Activated CD4-positive, alpha-beta T cell treated with anti-CD3 and anti-CD28 coated beads for 1 hour (primary cell): ENCODE results near the gene NR5A2.

ENCODE experiments used
- DNase-seq: peaks from one replicate; pipeline ENCODE4 v3.0.0-alpha.2; 2020

NR5A2 gene

DNA sequence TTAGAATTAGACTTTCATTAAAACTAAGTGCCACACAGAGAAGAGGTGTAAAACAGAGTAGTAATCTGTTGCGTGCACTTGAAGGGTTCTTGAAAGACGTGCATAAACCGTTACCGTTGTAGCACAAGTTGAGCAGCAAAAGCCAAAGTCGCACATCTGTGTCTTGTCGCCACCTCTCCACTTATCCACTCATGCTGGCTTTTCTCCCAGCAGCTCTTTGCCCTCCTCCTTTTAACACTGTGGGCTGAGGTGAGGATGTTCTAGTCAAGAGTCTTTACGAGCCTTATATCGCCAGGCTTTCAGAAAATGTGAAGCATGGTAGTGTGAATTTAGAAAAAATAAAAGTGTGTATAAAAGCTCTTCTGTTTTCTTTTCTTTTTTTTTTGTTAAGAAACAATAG lies 48.0 kb downstream of the NR5A2 start:
- no peak for DNase-seq

GRCh38 chr1:200075938-200076546 lies 48.5 kb downstream of the NR5A2 start:
- no peak for DNase-seq

- DNase-seq: no peak
Observed at GRCh38 chr1:200079232-200079940, 51.9 kb downstream of the NR5A2 start.

DNA sequence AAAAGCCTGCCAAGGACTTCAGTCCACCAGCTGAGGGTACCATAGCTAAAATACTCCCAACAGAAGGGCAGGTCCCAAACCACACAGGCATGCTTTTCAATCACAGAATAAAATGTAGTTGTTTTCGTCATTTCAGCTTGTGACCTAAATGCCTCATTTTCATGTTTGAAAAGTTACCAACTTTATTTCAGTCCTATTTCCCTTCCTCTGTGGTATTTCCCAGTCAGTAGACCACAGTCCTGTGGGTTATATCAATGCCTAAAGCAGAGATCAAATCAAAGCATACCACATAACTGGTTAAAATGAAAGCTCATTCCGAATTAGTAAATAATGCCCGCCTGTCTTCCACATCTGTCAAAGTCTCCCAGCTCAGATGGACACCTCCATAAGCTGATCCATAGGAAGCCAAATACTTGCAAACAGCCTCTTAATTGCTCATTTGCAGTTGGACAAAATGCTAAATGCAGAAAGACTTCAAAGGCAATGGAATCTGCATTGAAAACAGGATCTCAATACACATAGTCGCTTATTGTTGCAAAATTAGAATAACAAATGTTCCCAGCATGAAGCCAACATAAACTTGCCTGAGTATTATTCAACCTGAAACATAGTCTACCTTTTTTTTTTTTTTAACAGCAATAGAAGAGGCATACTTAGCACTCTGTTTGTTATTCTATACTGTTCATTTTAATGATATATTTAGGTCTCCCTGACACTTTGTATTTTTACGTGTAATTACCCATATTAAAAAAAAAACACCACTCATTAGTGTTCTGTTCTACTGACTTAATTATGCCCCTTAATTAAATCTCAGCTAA lies 53.9 kb downstream of the NR5A2 start:
- no peak for DNase-seq

DNA sequence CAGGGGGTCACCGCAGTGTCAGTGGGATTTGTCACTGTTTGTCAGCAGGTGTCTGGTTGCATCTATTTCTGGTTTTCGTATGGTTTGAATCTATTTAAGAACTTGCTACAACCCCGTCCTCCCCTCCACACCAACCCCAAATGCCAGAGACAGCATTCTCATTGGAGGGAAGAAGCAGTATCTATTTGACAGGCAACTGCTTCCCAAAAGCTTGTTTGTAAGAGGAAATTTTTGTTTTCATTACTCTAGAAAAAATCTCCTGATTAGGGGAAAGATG lies 54.4 kb downstream of the NR5A2 start:
- DNase-seq: no peak

DNA sequence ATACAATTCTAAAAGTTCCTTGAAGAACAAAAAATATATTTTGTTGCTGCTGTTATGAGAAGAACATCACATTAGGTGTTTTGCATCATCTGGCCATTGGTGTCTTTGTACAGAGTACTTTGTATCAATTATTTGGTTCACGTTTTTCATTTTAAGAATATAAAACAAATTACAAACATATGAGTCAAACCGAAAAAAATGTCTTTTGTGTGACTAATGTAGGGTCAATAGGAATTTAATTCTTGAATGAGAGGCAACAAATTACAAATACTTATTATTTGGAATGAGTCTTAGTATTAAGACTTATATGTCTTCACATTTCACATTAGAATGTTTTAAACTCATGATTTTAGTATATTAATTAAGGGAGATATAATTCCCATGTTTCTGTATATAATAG lies 54.8 kb downstream of the NR5A2 start:
- DNase-seq: no peak

DNA sequence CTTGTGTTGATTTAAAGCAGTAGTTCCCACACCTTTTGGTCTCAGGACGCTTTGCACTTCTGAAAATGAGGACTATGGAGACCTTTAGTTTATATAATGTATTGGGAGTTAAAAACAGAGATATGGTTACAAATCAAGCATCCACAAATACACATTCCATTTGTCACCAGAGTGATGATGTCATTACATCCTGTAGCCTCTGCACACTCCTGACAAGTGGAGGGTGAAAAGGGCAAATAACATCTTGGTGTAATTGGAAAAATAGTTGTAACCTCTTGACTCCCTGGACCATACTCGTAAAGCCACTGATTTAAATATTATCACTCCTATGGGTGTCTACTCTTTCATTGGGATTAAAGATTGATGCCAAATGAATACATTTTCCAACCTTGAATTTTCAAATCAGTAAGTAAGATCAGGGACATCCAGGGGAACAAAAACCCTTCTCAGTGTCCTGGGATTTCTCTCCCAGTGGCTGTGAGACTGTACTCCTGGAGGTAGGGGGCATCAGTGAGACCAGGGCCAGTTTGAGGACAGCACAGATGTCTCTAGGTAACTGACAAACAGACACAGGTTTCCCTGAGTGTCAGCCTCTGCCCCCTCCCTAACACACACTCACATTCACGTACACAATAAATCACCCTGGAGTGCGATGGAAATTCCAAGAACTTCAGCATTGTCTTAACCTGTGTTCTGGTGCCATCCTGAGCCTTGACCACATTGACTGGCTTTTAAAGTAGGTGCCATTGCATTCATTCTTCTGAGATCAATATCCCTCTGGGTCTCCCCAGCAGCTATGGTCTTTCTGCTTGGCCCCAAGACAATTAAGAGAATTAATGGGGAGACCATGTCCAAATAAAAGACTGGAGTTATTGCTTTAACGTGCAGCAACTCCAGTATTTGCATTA lies 63.0 kb downstream of the NR5A2 start:
- no peak for DNase-seq

DNA sequence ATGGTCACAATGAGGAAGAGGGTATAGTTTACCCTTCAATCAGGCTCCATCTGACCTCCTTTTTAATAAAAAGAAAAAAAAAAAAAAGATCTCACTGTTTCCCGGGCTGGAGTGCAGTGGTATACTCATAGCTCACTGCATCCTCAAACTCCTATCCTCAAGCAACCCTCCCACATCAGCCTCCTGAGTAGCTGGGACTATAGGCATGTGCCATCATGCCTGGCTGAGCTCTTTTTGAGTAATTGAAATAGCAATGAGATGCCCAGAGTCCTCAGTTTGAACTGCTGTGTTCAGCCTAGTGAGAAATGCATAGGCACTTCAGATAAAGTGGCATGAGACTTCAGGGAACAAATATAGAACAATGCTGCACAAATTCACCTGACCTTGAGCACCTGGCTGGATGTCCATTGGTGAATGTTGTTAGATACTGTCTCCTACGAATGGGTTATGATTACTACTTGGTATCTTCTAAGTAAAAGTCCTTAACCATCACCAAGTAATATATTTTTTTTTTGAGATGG lies 67.6 kb downstream of the NR5A2 start:
- no peak for DNase-seq

DNA sequence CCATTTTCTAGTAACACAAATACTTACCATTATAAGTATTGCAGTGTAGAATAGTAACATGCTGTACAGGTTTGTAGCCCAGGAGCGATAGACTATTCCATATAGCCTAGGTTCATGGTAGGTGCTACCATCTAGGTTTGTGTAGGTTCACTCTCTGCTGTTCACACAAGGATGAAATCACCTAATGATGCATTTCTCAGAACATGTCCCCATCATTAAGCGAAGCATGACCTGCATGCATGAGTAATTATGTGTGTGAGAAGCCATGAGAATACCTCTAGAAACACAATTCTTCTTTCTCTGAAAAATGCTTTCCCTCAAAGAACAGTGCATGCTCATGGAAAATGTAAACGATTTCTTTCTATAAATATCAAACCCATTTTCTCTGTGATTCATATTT lies 69.3 kb downstream of the NR5A2 start:
- no peak for DNase-seq

- no peak for DNase-seq
Observed at GRCh38 chr1:200099040-200099439, 71.5 kb downstream of the NR5A2 start.

GRCh38 chr1:200103966-200104583 lies 76.6 kb downstream of the NR5A2 start:
- DNase-seq: no peak

DNA sequence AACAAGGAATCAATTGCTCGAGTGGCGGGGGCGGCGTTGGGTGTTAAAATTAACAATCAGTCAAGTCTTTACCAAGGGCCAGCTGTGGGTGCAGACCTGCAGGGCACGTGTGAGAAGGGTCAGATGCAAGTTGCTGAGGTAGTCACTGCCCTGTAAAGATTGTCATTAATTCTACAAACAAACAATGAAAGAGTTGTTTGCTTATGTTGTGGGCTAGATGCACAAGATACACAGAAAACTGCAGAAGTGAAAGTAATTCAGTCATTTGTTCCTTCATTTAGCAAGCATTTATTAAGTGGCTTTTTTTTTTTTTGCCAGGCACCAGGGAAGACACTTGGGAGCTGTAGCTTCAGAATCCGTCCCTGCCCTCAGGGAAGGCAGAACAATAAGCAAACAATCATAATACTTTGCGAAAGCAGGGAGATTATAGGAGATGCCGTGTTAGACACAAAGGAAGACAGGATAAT lies 79.5 kb downstream of the NR5A2 start:
- DNase-seq: no peak

GRCh38 chr1:200108659-200109058 lies 81.1 kb downstream of the NR5A2 start:
- no peak for DNase-seq

GRCh38 chr1:200112290-200112689 lies 84.8 kb downstream of the NR5A2 start:
- no peak for DNase-seq

- DNase-seq: no peak
Observed at GRCh38 chr1:200115532-200115931, 88.0 kb downstream of the NR5A2 start.

- no peak for DNase-seq
Observed at GRCh38 chr1:200116324-200116723, 88.8 kb downstream of the NR5A2 start.

DNA sequence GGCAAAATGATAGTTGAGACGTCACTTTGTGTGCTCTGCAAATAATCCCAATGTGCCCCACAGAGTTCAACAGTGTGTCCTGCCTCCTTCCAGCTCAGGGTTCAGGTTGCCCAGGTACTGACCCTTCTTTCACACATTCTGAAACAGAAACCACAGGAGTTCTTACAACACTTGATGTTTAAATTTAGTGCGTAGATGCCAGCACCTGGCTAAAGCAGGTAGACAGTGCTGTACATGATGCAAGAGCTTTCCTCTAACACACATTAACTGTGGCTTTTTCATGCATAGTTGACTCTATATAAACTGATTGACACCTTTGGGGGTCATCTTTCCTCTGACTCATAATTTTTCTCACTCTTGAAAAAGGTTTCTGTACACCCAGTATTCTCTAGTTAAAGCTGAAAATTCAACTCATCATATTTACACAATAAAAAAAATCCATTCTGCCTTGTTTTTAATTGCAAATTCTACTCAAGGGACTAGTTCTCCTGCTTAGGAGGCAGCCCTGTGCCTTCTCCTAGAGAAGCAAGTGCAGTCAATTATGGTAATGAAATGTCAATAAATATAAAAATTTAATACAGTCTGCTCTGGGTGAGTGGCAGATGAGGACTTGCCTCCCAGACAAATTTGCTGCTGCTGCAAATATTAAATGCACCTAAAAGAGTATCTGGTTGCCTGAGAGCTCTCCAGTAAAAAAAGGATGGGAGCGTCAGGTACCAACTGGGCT lies 91.4 kb downstream of the NR5A2 start:
- no peak for DNase-seq

DNA sequence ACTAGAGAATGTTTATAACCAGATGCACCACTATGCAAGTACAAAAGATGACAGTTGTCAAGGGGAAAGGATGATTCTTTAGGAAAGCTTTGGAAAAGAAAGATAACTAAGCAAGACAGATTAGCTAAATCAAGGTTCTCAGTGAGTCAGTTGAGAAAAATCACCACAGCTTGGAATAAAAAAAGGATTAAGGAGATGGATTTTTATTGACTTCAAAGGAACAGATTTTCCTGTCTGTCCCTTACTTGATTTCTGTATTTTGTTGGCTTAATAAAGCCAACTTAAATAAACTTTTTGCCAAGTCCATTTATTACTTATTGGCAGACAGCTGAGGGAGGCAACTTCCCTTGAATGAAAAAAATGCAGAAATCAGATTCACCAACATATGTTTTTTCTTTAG lies 93.9 kb downstream of the NR5A2 start:
- no peak for DNase-seq

DNA sequence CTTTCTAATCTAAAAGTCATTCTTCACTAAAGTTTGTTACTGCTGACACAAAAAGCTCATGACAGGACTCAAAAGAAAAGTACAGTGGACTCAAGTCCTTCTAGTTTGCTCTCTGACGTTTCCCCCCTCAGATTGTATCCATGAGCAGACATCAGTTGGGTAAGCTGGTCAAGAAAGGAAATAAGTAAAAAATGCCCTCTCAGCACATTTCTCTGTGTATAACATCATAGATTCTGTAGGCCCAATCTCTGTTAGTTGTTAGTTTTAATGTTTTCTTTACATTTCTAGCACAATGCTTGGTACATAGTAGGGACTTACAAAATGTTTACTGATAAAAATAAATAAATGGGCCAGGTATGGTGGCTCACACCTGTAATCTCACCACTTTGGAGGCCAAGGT lies 96.8 kb downstream of the NR5A2 start:
- no peak for DNase-seq

- DNase-seq: no peak
Observed at GRCh38 chr1:200128081-200128480, 100.6 kb downstream of the NR5A2 start.
